B cell (primary cell): ENCODE data around the gene CELA3B. TPM values are rescaled to one million over a fixed set of nuclear protein-coding genes. Genes with fewer than 3 reads are reported as not detected.

Experiments used
- ATAC-seq: fragments of 200-7000 bp; cut with Tn5 transposase; one replicate; pipeline ENCODE4 v1.10.0; 2021; ENCODE audit warnings: low read depth, mild to moderate bottlenecking, moderate number of reproducible peaks, moderate library complexity
- CTCF ChIA-PET: fragments of 350-600 bp; sonication (Branson Sonifier 250); formaldehyde crosslinking; loops from one replicate; lab custom pipeline; 2021; ENCODE audit warnings: antibody characterized with exemption, inconsistent platforms; lab: Charles Lee
- POLR2A ChIA-PET: fragments of 350-600 bp; sonication (Branson Sonifier 250); formaldehyde crosslinking; loops from one replicate; lab custom pipeline; 2021; ENCODE audit warnings: antibody characterized with exemption; lab: Charles Lee
- DNase-seq: peaks from one replicate; pipeline ENCODE4 v3.0.0; 2013
- H2AFZ ChIP-seq: 2 replicates; pipeline ENCODE4 v1.6.1; 2012; ENCODE audit warnings: mild to moderate bottlenecking, low read depth, low read length; ENCODE audit not compliant: insufficient read depth, poor library complexity, severe bottlenecking
- H3K27ac ChIP-seq, 2 donors: 1 replicate in 1 of 2; 2 replicates in 1 of 2; pipeline ENCODE4 v1.5.1; 2012 to 2013; ENCODE audit warnings: low read length in 2 of 2, mild to moderate bottlenecking in 2 of 2, moderate library complexity in 1 of 2
- H3K27me3 ChIP-seq, 4 experiments: fragments of 200-600 bp in 1 of 4; sonication (generic) in 1 of 4; replicated peaks in 1 of 4; 1 replicate in 2 of 4; 2 replicates in 2 of 4; pipeline versions ENCODE4 v1.6.1 to v1.7.0; 2013 to 2016; ENCODE audit warnings: low read length in 3 of 4, mild to moderate bottlenecking in 2 of 4, mixed read lengths in 1 of 4, moderate library complexity in 1 of 4; ENCODE audit not compliant: insufficient read depth in 4 of 4, control insufficient read depth in 3 of 4; ENCODE audit errors: control extremely low read depth in 1 of 4
- H3K36me3 ChIP-seq, 2 experiments: replicated peaks in 1 of 2; 1 replicate in 1 of 2; 2 replicates in 1 of 2; pipeline versions ENCODE4 v1.6.1 to v1.7.1; 2013; ENCODE audit warnings: low read length in 1 of 2; ENCODE audit not compliant: insufficient read depth in 2 of 2, control insufficient read depth in 1 of 2; ENCODE audit errors: control extremely low read depth in 1 of 2, extremely low read depth in 1 of 2
- H3K4me1 ChIP-seq, 2 donors: fragments of 200-600 bp in 1 of 2; sonication (generic) in 1 of 2; 1 replicate in 1 of 2; 2 replicates in 1 of 2; pipeline versions ENCODE4 v1.5.1 to v1.6.1; 2013 to 2017; ENCODE audit warnings: low read length in 2 of 2; ENCODE audit not compliant: control insufficient read depth in 2 of 2, insufficient read depth in 2 of 2
- H3K4me2 ChIP-seq: replicated peaks from 2 replicates; pipeline ENCODE3; 2012; ENCODE audit warnings: mild to moderate bottlenecking, low read depth, low read length; ENCODE audit not compliant: poor library complexity, severe bottlenecking
- H3K4me3 ChIP-seq, 5 experiments: fragments of 200-600 bp in 1 of 5; sonication (generic) in 1 of 5; 1 replicate in 3 of 5; 2 replicates in 2 of 5; pipeline versions ENCODE4 v1.5.1 to v1.7.0; 2011 to 2016; ENCODE audit warnings: low read length in 4 of 5, mild to moderate bottlenecking in 4 of 5, low read depth in 2 of 5, control low read depth in 1 of 5, moderate library complexity in 1 of 5; ENCODE audit not compliant: insufficient read depth in 1 of 5; ENCODE audit errors: control extremely low read depth in 1 of 5, extremely low read depth in 1 of 5
- H3K79me2 ChIP-seq: fragments of 200-600 bp; sonication (generic); one replicate; pipeline ENCODE4 v1.6.0; 2016; ENCODE audit warnings: low read length; ENCODE audit not compliant: control insufficient read depth, insufficient read depth
- H3K9ac ChIP-seq: fragments of 200-600 bp; sonication (generic); 2 replicates; pipeline ENCODE4 v1.6.1; 2017; ENCODE audit warnings: mild to moderate bottlenecking, low read length, moderate library complexity
- H3K9me3 ChIP-seq, 3 donors: one replicate each; pipeline versions ENCODE4 v1.6.1 to v1.7.1; 2013; ENCODE audit warnings: low read length in 2 of 3; ENCODE audit not compliant: control insufficient read depth in 2 of 3, insufficient read depth in 1 of 3; ENCODE audit errors: control extremely low read depth in 1 of 3
- H4K20me1 ChIP-seq: 2 replicates; pipeline ENCODE4 v1.6.0; 2012; ENCODE audit warnings: mild to moderate bottlenecking, low read length; ENCODE audit not compliant: insufficient read depth, control insufficient read depth, poor library complexity, severe bottlenecking
- H3K27ac Mint-ChIP-seq: one replicate; pipeline ENCODE4 v1.8.0; 2021; ENCODE audit warnings: mixed read lengths
- H3K27me3 Mint-ChIP-seq: one replicate; pipeline ENCODE4 v1.8.0; 2021; ENCODE audit warnings: mixed read lengths
- H3K4me1 Mint-ChIP-seq: one replicate; pipeline ENCODE4 v1.8.0; 2021; ENCODE audit warnings: mixed read lengths
- H3K4me3 Mint-ChIP-seq: one replicate; pipeline ENCODE4 v1.8.0; 2021; ENCODE audit warnings: mixed read lengths
- H3K9me3 Mint-ChIP-seq: one replicate; pipeline ENCODE4 v1.8.0; 2022; ENCODE audit warnings: mixed read lengths; ENCODE audit not compliant: insufficient read depth
- EZH2 ChIP-seq: IDR thresholded peaks from 2 replicates; pipeline ENCODE4 v1.6.1; 2012; ENCODE audit warnings: borderline replicate concordance, low read depth, mild to moderate bottlenecking, moderate library complexity, low read length; ENCODE audit not compliant: insufficient read depth, poor library complexity, severe bottlenecking
- WGBS: methylation state at CpG from one replicate; pipeline ENCODE4 v1.1.5; 2013; ENCODE audit warnings: missing lambda C conversion rate; ENCODE audit not compliant: insufficient coverage; 5-methylcytosine and 5-hydroxymethylcytosine counted together
- intact Hi-C: fragments of 100-400 bp; cut with micrococcal nuclease; formaldehyde crosslinking; loops from one replicate; pipeline ENCODE4 v1.10.0; 2022
- polyA plus RNA-seq: library from polyadenylated mRNA; depleted of rRNA; stranded (reverse); fragments of >200 nt; gene quantifications from 2 replicates; pipeline ENCODE4 v1.2.3, GENCODE V29; 2012
- total RNA-seq, 2 donors: library from RNA; stranded (reverse); fragments of 120-200 nt in 1 of 2; gene quantifications; 1 replicate in 1 of 2; 2 replicates in 1 of 2; pipeline versions ENCODE4 v1.2.3 to v1.2.4, GENCODE V29; 2013 to 2022
- TF ChIP-seq, protein P1 (sequence below): fragments of 200-600 bp; IDR thresholded peaks from one replicate; pipeline ENCODE4 v1.8.0; 2022; ENCODE audit warnings: antibody characterized with exemption, mild to moderate bottlenecking

CELA3B gene
- total and polyA plus RNA-seq, 2 donors (not counting 1 experiment from before 2014, with no cell fraction given) = not detected

- H3K79me2 ChIP-seq = no peaks in the 10 kb centered on the region
- no peaks in the 10 kb centered on the region for H3K27me3 ChIP-seq
- POLR2A ChIA-PET = interaction anchor here (0.6 kb wide), 1 partner anchor 211 kb away, joined by 6 read pairs; no protein-coding TSS in a partner anchor
- no peaks in the 10 kb centered on the region for H3K36me3 ChIP-seq
- no peak overlapping the region for H3K4me2 ChIP-seq
- intact Hi-C loops = no loop called here
- no peaks in the 10 kb centered on the region for H3K4me1 Mint-ChIP-seq
- WGBS = 96% methylated on average over 7 of the region's 7 CpGs
- H3K27ac ChIP-seq = no peak overlapping the region
- DNase-seq (no peak), ATAC-seq (no peak)
- no peak overlapping the region for H2AFZ ChIP-seq
- no peak overlapping the region for H3K9ac ChIP-seq
- no peaks in the 10 kb centered on the region for H4K20me1 ChIP-seq
- peaks cover 3% of the 10 kb centered on the region for H3K27me3 Mint-ChIP-seq
- CTCF ChIA-PET = no interaction called here
- no peak overlapping the region for H3K27ac Mint-ChIP-seq
- no peak overlapping the region for H3K4me3 ChIP-seq
- TF ChIP-seq EZH2 = no peak
- TF ChIP-seq, protein P1, sequence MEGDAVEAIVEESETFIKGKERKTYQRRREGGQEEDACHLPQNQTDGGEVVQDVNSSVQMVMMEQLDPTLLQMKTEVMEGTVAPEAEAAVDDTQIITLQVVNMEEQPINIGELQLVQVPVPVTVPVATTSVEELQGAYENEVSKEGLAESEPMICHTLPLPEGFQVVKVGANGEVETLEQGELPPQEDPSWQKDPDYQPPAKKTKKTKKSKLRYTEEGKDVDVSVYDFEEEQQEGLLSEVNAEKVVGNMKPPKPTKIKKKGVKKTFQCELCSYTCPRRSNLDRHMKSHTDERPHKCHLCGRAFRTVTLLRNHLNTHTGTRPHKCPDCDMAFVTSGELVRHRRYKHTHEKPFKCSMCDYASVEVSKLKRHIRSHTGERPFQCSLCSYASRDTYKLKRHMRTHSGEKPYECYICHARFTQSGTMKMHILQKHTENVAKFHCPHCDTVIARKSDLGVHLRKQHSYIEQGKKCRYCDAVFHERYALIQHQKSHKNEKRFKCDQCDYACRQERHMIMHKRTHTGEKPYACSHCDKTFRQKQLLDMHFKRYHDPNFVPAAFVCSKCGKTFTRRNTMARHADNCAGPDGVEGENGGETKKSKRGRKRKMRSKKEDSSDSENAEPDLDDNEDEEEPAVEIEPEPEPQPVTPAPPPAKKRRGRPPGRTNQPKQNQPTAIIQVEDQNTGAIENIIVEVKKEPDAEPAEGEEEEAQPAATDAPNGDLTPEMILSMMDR = no peak
- H3K4me1 ChIP-seq = no peaks in the 10 kb centered on the region
- H3K4me3 Mint-ChIP-seq = no peak overlapping the region
- no peaks in the 10 kb centered on the region for H3K9me3 Mint-ChIP-seq
- H3K9me3 ChIP-seq = no peaks in the 10 kb centered on the region
These were observed 26.1 kb upstream of the CELA3B start for GRCh38 chr1:21950734-21951133.

DNA sequence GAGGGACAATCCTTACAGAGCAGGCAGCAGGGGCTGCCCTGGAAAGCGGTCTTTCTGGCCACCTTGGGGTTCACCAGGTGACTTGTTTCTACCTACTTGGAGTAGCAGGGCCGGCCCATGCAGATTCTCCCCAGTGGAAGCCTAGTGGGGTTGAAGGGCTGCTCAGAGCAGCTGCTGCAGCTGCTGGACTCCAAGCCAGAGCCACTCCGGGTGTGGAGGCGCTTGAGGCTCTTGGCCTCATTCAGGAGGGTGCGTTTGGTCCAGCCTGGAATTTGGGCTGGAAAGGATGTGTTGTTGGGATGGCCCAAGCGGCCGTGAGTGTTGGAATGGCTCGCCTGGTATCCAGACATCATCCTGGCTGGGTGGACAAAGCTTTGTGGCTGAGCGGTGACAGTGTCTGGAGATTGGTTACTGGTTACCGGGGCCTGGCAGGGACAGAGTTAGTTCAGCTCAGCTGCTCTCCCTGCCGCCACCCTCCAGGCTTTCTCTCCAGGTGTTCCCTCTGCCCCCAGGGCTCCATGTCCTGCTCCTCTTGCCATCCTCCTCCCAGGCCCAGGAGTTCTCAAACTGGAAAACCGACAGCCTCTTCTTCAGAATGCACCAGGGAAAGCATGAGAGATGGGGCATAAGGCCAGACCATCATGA lies 25.5 kb upstream of the CELA3B start:
- Histone ChIP-seq H3K27ac (no peak overlapping the region), H3K79me2 (no peaks in the 10 kb centered on the region), H2AFZ (no peak overlapping the region), H3K27me3 (no peaks in the 10 kb centered on the region), H3K9me3 (no peaks in the 10 kb centered on the region), H3K4me3 (no peak overlapping the region), H3K4me2 (no peak overlapping the region), H3K4me1 (no peaks in the 10 kb centered on the region), H4K20me1 (no peaks in the 10 kb centered on the region), H3K36me3 (no peaks in the 10 kb centered on the region), H3K9ac (no peak overlapping the region)
- no peak for DNase-seq
- Mint-ChIP-seq H3K4me3 (no peak overlapping the region), H3K9me3 (no peaks in the 10 kb centered on the region), H3K4me1 (no peaks in the 10 kb centered on the region), H3K27me3 (peaks cover 3% of the 10 kb centered on the region), H3K27ac (no peak overlapping the region)
- ChIA-PET CTCF (no interaction called here), POLR2A (interaction anchor here (0.6 kb wide), 1 partner anchor 212 kb away, joined by 6 read pairs; no protein-coding TSS in a partner anchor)
- WGBS = 83% methylated on average over 12 of the region's 12 CpGs
- intact Hi-C loops = no loop called here
- no peak for ATAC-seq
- TF ChIP-seq, protein P1 = no peak
- TF ChIP-seq EZH2 = no peak
